ENCODE data around the gene ATG10.

The ATG10 gene

DNA sequence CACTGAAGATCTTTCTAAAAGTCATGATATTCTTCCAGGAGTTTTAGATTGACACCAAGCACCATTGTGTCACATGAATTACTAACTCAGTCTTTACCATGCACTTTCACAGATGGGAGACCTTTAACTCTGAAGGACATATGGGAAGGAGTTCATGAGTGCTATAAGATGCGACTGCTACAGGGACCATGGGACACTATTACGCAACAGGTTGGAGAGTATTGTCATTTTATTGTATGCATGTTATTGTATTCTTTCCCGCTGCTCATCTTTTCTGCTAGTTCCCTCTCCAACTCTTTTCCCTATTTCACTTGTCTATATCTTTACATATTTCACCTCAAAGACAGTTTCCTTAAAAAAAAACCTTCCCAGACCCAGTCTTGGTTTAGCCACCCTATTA lies 206.6 kb downstream of the ATG10 start:
- ChIA-PET CTCF (interaction anchor here (0.8 to 1.6 kb wide), 2 partner anchors 13 to 880 kb away, joined by 3 to 6 read pairs; no protein-coding TSS in a partner anchor), POLR2A (no interaction called here)
- H3K4me3 ChIP-seq (ENCODE audit: low read depth, low read length): no peak overlapping the region
- DNase-seq (ENCODE audit: low read depth, low spot score): no peak
- TF ChIP-seq, protein P1, sequence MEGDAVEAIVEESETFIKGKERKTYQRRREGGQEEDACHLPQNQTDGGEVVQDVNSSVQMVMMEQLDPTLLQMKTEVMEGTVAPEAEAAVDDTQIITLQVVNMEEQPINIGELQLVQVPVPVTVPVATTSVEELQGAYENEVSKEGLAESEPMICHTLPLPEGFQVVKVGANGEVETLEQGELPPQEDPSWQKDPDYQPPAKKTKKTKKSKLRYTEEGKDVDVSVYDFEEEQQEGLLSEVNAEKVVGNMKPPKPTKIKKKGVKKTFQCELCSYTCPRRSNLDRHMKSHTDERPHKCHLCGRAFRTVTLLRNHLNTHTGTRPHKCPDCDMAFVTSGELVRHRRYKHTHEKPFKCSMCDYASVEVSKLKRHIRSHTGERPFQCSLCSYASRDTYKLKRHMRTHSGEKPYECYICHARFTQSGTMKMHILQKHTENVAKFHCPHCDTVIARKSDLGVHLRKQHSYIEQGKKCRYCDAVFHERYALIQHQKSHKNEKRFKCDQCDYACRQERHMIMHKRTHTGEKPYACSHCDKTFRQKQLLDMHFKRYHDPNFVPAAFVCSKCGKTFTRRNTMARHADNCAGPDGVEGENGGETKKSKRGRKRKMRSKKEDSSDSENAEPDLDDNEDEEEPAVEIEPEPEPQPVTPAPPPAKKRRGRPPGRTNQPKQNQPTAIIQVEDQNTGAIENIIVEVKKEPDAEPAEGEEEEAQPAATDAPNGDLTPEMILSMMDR (IDR thresholded peaks at IDR 0.05; ENCODE audit: insufficient read depth, low read length, missing control alignments): no peak

DNA sequence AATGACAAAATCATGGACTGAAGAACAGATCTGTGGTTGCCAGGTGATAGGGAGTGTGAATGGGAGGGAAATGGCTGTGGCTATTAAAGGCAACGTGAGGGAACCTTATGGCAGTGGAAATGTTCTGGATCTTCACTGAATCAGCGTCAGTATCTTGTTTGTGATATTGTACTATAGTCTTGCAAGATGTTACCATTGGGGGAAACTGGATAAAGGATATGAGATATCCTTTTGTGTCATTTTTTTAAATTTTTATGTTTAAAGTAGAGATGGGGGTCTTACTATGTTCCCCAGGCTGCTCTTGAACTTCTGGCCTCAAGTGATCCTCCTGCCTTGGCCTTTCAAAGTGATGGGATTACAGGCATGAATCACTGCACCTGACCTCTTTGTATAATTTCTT lies 210.8 kb downstream of the ATG10 start:
- CTCF ChIA-PET: no interaction called here
- no peak for DNase-seq (ENCODE audit: low read depth, low spot score)
- no peak overlapping the region for H3K4me3 ChIP-seq (ENCODE audit: low read depth, low read length)
- TF ChIP-seq, protein P1 (IDR thresholded peaks at IDR 0.05; ENCODE audit: insufficient read depth, low read length, missing control alignments): no peak
- POLR2A ChIA-PET: no interaction called here

DNA sequence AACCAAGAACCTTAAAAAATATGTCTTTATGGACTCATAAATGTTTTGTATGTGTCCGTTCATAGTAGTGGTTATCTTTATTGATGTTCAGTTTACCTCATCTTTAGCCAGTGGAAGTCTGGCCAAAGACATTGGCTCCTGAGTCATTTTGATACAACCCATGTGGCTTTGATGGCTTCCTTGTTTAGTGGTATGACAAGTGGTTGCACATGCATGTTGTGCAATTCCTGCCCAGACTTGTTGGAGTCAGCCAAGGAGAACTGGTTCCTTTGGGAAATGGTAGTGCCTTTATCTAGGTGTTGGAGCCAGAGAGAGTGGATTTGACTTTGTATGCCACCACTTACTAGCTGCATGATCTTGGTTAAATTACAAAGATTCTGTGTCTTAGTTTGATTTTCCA lies 212.0 kb downstream of the ATG10 start:
- no peak for DNase-seq (ENCODE audit: low read depth, low spot score)
- no peak overlapping the region for H3K4me3 ChIP-seq (ENCODE audit: low read depth, low read length)
- ChIA-PET POLR2A (no interaction called here), CTCF (no interaction called here)
- TF ChIP-seq, protein P1 (IDR thresholded peaks at IDR 0.05; ENCODE audit: insufficient read depth, low read length, missing control alignments): no peak

DNA sequence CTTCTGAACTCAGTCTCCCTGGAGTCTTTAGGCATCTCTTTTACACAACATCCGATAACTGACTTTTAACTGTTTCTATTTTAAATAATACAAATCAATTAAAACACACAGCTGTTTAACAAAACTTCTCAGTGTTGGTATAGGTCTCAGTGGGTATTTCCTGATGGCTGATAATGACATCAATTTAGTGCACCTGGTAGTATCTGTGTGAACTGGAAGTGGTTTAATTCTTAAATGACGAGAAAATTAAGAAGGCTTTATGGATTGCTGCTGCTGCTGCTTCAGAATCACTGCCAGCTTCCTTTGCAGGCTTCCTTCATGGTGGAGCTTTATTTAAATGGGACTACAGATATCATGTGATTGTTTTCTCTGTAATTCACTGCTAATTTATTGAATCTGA lies 214.0 kb downstream of the ATG10 start:
- no peak overlapping the region for H3K4me3 ChIP-seq (ENCODE audit: low read depth, low read length)
- TF ChIP-seq, protein P1 (IDR thresholded peaks at IDR 0.05; ENCODE audit: insufficient read depth, low read length, missing control alignments): no peak
- no peak for DNase-seq (ENCODE audit: low read depth, low spot score)
- ChIA-PET POLR2A (no interaction called here), CTCF (interaction anchor here (0.7 to 1.4 kb wide), 2 partner anchors 11 to 39 kb away, joined by 3 to 4 read pairs; no protein-coding TSS in a partner anchor)

DNA sequence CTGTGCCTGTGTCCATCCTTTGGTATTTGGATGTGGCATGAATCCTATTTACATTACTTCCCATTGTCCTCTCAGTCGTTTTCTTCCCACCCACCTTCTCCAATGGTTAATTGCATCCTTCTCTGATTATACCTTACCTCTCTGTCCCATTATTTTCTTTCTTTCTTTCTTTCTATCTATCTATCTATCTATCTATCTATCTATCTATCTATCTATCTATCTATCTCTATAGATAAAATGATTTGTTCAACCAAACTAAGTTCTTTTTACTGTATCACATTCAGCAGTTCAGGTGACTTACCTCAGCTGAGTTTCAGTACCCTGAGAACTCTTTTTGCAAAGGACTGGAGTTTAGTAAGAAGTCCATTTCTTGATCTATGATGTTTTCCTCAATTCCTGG lies 225.7 kb downstream of the ATG10 start:
- CTCF ChIA-PET: no interaction called here

DNA sequence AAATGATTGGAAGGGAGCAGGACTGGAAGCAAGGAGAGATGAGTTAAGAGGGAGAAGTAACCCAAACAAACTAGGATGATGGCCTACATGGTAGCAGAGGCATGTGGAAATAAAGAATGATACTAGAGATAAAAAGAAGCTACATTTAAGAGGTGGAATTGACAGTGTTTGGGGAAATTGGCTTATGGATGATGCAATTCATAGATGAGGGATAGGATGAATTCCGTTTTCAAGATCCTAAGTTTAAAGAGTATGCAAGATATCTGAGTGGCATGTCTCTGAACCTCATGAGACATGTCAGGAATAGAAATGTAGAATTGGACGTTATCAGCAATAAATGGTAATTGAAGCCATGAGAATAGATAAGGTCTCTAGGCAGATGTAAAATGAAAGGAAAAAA lies 232.7 kb downstream of the ATG10 start:
- TF ChIP-seq, protein P1 (IDR thresholded peaks at IDR 0.05; ENCODE audit: insufficient read depth, low read length, missing control alignments): no peak
- DNase-seq (ENCODE audit: low read depth, low spot score): no peak
- H3K4me3 ChIP-seq (ENCODE audit: low read depth, low read length): no peak overlapping the region
- ChIA-PET CTCF (no interaction called here), POLR2A (no interaction called here)

More for the DNA sequence above, 225.7 kb downstream of the ATG10 start:
- H3K4me3 ChIP-seq (ENCODE audit: low read depth, low read length): no peak overlapping the region
- DNase-seq (ENCODE audit: low read depth, low spot score): no peak
- TF ChIP-seq, protein P1 (IDR thresholded peaks at IDR 0.05; ENCODE audit: insufficient read depth, low read length, missing control alignments): no peak
- POLR2A ChIA-PET: no interaction called here
